Measurements from ENCODE around the gene OGDH. TPM values are rescaled to one million over a fixed set of nuclear protein-coding genes. Genes with fewer than 3 reads are reported as not detected.

The OGDH gene
- total and polyA plus RNA-seq, 7 donors: 39.0 to 102 (median 74.4) TPM

DNA sequence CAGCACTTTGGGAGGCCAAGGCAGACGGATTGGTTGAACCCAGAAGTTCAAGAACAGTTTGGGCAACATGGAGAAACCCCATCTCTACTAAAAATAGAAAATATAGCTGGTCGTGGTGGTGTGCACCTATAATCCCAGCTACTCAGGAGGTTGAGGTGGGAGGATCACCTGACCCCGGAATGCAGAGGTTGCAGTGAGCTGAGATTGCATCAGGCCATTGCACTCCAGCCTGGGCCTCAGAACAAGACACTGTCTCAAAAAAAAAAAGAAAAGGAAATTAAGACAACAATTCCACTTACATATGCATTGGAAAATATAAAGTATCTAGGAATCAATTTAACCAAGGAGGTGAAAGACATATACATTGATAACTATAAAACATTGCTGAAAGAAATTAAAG lies 7.2 kb upstream of the OGDH start:
- Histone ChIP-seq H3K9me3 (no peaks in the 10 kb centered on the region), H3K4me3 (no peak overlapping the region), H3K36me3 (no peaks in the 10 kb centered on the region), H3K4me1 (no peaks in the 10 kb centered on the region), H3K27ac (no peak overlapping the region), H3K27me3 (no peaks in the 10 kb centered on the region)
- TF ChIP-seq, protein P1, sequence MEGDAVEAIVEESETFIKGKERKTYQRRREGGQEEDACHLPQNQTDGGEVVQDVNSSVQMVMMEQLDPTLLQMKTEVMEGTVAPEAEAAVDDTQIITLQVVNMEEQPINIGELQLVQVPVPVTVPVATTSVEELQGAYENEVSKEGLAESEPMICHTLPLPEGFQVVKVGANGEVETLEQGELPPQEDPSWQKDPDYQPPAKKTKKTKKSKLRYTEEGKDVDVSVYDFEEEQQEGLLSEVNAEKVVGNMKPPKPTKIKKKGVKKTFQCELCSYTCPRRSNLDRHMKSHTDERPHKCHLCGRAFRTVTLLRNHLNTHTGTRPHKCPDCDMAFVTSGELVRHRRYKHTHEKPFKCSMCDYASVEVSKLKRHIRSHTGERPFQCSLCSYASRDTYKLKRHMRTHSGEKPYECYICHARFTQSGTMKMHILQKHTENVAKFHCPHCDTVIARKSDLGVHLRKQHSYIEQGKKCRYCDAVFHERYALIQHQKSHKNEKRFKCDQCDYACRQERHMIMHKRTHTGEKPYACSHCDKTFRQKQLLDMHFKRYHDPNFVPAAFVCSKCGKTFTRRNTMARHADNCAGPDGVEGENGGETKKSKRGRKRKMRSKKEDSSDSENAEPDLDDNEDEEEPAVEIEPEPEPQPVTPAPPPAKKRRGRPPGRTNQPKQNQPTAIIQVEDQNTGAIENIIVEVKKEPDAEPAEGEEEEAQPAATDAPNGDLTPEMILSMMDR (IDR thresholded peaks at IDR 0.05): no peak
- no peak for TF ChIP-seq EP300 (IDR thresholded peaks at IDR 0.05)
- no peak for TF ChIP-seq POLR2AphosphoS5 (IDR thresholded peaks at IDR 0.05)
- no peak for TF ChIP-seq POLR2A (IDR thresholded peaks at IDR 0.05)
- WGBS, 2 donors: 82 to 85% methylated on average over 3 of the region's 3 CpGs
- intact Hi-C loops (cut with DNase I): no loop called here
- DNase-seq: no peak

DNA sequence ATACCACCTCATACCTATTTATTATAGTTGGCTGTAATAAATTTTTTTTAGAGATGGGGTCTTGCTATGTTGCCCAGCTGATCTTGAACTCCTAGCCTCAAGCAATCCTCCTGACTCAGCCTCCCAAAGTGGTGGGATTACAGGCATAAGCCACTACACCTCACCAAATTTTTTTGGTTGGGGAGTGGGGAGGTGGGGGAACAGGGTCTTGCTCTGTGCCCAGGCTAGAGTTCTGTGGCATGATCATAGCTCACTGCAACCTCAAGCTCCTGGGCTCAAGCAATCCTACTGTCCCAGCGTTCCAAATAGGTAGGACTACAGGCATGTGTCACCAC lies 3.9 kb upstream of the OGDH start:
- Histone ChIP-seq H3K36me3 (no peaks in the 10 kb centered on the region), H3K27me3 (no peaks in the 10 kb centered on the region), H3K27ac (no peak overlapping the region), H3K9me3 (no peaks in the 10 kb centered on the region), H3K4me1 (peaks cover 0 to 16% (median 12%) of the 10 kb centered on the region in 4 donors), H3K4me3 (no peak overlapping the region)
- TF ChIP-seq POLR2AphosphoS5 (IDR thresholded peaks at IDR 0.05): no peak
- TF ChIP-seq EP300 (IDR thresholded peaks at IDR 0.05): no peak
- TF ChIP-seq, protein P1 (IDR thresholded peaks at IDR 0.05): no peak
- TF ChIP-seq POLR2A (IDR thresholded peaks at IDR 0.05): no peak
- DNase-seq: no peak
- intact Hi-C loops (cut with DNase I): loop anchor here (10.0 kb wide), 1 partner anchor 512 kb away; the partner anchor contains the start of gene TBRG4
- WGBS, 2 donors: 54 to 72% methylated on average over 1 of the region's 1 CpG

DNA sequence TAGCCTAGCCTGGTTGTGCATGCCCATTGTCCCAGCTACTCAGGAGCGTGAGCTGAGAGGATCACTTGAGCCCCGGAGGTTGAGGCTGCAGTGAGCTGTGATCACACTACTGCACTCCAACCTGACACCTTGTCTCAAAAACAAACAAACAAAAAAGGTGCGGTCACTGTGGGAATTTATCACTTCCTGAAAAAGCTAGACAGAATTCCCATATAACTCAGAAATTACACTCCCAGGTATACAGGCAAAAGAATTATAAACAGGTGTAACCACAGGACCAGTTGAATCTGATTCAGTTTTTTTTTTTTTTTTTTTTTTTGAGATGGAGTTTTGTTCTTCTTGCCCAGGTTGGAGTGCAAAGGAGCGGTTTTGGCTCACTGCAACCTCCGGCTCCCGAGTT lies 3.2 kb upstream of the OGDH start:
- intact Hi-C loops (cut with DNase I): loop anchor here (10.0 kb wide), 1 partner anchor 512 kb away; the partner anchor contains the start of gene TBRG4
- 25 to 69% methylated on average over 6 of the region's 6 CpGs for WGBS, 2 donors
- Histone ChIP-seq H3K36me3 (peaks cover 0 to 2% (median 0%) of the 10 kb centered on the region in 4 donors), H3K27ac (no peak overlapping the region), H3K27me3 (no peaks in the 10 kb centered on the region), H3K4me3 (no peak overlapping the region), H3K4me1 (peaks cover 0 to 22% (median 18%) of the 10 kb centered on the region in 4 donors), H3K9me3 (no peaks in the 10 kb centered on the region)
- TF ChIP-seq EP300 (IDR thresholded peaks at IDR 0.05): no peak
- no peak for TF ChIP-seq POLR2A (IDR thresholded peaks at IDR 0.05)
- TF ChIP-seq, protein P1 (IDR thresholded peaks at IDR 0.05): no peak
- no peak for TF ChIP-seq POLR2AphosphoS5 (IDR thresholded peaks at IDR 0.05)
- no peak for DNase-seq

DNA sequence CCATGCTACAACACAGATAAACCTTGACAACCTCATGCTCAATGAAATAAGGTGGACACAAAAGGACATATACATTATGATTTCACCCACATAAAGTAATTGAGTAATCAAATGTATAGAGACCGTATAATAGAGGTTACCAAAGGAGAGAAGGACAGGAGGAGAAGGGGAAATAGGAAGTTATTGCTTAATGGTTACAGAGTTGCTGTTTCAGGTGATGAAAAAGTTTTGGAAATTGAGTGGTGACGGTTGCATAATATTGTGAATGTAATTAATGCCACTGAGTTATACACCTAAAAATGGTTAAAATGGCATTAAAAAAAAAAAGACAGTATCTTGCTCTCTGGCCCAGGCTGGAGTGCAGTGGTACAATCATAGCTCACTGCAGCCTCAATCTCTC lies 1.5 kb upstream of the OGDH start:
- Histone ChIP-seq H3K27me3 (no peaks in the 10 kb centered on the region), H3K4me1 (peaks cover 0 to 32% (median 25%) of the 10 kb centered on the region in 4 donors), H3K27ac (no peak overlapping the region), H3K9me3 (no peaks in the 10 kb centered on the region), H3K4me3 (no peak overlapping the region), H3K36me3 (peaks cover 0 to 2% (median 0%) of the 10 kb centered on the region in 4 donors)
- intact Hi-C loops (cut with DNase I): loop anchor here (5.0 to 10.0 kb wide), 2 partner anchors 282 to 510 kb away; partner anchors contain the start of genes PURB and TBRG4
- no peak for DNase-seq
- 69 to 80% methylated on average over 2 of the region's 2 CpGs for WGBS, 2 donors
- TF ChIP-seq POLR2AphosphoS5 (IDR thresholded peaks at IDR 0.05): no peak
- no peak for TF ChIP-seq EP300 (IDR thresholded peaks at IDR 0.05)
- TF ChIP-seq, protein P1 (IDR thresholded peaks at IDR 0.05): no peak
- no peak for TF ChIP-seq POLR2A (IDR thresholded peaks at IDR 0.05)
